SW 1271 (cell line): ENCODE results near the gene ALK.

Experiments used
- DNase-seq, 2 experiments: peaks; one replicate each; lab custom pipeline; 2025; lab: John Stamatoyannopoulos, UW

The ALK gene

GRCh38 chr2:29607038-29607420 lies 314.4 kb downstream of the ALK start:
- DNase-seq: no peak

GRCh38 chr2:29606104-29607037 lies 315.0 kb downstream of the ALK start:
- DNase-seq: no peak

- DNase-seq: no peak
These were observed 318.0 kb downstream of the ALK start for GRCh38 chr2:29603341-29603740.

GRCh38 chr2:29601872-29602271 lies 319.5 kb downstream of the ALK start:
- no peak for DNase-seq

GRCh38 chr2:29601321-29601720 lies 320.1 kb downstream of the ALK start:
- DNase-seq: no peak

DNA sequence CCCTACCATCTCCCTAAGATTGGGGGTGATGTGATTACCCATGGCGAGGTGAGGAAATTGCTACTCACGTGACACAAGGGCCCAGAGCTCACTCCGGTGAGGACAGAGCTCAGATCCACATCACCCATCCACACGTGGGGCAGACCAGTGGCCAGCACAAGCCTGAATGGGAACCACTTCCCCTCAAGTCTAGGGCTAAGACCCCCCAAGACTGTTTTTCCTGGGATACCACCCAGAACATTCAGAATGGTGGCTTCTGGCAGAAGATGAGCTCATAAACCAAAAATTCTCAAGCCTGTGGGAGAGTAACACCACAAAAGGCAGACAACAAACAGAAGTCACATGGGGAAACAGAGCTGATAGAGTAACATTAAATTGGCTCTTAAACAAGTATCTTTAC lies 321.4 kb downstream of the ALK start:
- DNase-seq: no peak

- DNase-seq: no peak
These were observed 322.4 kb downstream of the ALK start for GRCh38 chr2:29598978-29599377.

- DNase-seq: no peak
These were observed 324.4 kb downstream of the ALK start for GRCh38 chr2:29597035-29597434.

- no peak for DNase-seq
These were observed 324.8 kb downstream of the ALK start for GRCh38 chr2:29596584-29596983.

DNA sequence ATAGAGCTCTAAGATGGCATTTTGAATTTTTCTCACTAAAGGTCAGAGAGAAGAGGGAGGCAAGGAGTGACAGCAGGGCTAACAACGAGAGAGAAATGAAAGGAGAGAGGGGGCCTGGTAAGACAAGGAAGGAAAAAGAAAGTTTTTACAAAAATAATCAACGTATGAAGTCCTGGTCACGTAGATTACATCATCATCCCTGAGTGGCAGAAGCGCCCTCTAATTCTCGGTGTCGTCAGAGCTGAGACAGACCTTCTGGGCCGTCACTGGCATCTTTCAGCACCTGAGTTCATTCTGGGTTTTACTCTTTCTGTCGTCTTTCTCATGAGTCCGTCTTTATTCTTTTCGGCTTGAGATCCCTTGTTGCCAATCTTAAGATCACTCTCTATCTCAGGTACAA lies 329.8 kb downstream of the ALK start:
- DNase-seq: no peak

DNA sequence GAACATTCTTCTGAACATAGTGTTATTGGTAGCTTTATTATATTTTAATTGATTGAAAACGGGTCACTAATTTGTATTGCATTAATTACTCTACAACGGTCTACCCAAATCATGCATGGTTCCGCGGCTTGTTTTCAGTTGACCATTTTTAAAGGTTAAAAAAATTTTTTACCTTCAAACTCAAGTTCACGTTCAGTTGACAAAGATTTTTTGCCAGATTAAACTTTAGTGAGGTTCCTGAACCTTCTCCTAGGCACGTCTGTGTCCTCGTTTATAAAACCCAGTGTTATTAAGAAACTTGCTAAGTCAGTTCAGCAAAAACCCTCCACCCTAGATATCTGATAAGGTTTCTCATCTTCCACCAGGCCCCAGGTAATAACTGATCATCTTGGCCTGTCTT lies 331.2 kb downstream of the ALK start:
- DNase-seq: no peak

- no peak for DNase-seq
These were observed 331.8 kb downstream of the ALK start for GRCh38 chr2:29589440-29590103.

DNA sequence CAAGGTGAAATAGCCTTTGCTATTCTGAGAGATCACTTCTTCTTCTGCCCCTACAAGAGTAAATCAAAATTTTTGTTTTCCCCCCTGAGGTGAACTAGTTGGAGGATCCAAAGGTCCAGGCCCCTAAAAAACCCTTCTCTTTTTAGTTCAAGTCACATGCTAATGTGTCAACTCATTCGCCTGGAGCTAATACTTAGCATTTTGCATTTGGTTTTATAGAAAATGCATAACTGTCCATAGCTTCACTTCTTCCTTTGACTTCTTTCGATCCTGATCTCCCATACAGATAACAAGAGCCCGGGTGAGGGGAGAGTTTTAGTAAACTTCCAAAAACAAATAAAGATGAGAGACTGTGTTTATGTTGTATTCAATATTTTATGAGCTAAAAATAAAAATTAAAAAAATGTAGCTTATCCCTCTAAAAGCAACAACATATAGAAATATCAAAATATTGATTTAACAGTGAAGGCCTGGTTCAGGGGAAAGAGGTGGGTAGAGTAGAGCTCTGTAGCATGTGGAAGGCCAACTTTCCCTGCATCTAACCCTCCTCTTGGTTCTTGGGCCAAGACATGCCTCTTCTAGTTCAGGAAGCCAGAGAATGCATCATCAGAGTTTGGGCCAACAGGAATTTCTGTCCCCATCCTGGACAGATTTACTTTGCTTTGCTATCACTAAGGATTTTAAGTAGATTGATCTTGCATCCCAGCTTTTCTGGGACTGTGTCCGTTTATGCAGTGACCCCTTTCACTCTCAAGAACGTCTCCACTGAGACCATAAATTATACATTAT lies 333.8 kb downstream of the ALK start:
- no peak for DNase-seq

DNA sequence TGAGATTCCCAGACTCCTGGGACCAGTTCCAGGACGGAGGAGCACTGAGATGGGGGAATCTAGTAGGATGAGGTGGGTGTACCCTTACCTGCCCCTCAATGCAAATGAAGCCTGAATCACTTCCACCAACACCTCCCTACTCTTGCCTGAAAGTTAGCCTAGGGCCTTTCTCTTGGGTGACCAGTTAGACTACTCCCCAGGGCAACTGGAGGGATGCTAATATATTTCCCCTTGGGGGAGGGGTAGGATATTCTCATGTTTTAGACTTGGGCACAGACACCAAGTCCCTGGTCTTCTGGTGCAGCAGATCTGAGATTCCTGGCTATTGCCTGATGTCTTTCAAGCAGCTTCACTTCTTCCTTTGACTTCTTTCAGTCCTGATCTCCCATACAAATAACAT lies 334.5 kb downstream of the ALK start:
- DNase-seq: no peak

DNA sequence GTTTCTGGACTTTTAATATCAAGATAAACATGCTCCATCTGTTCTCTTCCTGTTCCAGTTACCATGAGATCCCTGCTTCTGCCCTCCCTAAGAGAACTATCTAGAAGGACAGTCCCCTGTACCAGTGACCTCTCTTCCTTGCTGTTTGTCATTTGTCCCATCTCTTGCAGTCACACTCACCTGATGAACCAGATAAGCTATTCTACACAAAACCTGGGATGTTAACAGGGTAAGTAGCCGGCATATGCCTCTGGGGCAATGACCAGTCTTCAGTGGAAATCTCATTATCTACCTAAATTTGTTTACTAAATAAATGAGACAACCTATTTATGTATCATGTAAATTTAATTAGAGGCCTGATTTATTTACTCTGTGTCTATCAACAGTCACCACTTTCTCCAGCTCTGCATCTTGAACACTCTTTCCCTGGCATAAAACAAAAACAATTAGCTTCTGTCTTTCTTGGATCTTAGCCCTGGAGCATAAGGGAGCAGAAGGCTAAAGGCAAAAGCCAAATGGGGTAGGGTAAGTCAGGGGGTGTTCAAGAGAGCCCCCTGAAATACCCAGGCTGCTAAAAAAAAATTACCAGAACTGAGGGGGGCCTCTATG lies 337.7 kb downstream of the ALK start:
- DNase-seq: no peak

DNA sequence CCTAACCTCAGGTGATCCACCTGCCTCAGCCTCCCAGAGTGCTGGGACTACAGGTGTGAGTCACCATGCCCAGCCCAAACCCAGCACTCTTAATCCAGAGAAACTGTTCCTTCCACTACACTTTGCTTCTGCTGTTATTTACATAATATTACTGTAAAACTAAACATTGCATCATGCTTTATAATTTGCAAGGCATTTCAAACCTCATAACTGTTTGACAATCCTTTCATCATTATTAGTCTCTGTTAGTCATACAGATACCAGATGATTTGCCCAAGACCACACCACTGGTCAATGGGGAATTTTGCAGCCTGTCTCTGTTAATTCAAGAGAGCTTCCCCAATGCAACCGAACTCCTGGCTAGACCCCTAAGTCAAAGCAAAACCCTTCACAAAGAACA lies 338.3 kb downstream of the ALK start:
- DNase-seq: no peak

DNA sequence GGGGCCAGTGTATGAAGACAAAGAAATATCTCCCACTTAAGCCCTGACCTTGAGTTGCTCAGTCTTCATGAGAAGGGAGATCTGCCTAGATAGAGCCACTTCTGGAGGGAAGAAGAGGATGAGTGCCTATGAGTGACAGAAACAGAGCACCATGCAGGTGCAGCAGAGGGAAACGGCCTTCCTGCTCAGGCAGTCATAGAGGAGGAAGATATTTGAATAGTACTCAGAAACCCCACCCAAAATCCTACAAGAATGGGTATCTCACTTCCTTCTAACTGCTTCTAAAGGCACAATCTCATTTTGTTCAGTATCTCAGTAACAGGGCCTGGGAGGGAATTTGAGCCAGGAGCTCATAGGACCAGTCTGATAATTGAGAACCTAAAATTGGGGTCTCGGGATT lies 339.3 kb downstream of the ALK start:
- no peak for DNase-seq

DNA sequence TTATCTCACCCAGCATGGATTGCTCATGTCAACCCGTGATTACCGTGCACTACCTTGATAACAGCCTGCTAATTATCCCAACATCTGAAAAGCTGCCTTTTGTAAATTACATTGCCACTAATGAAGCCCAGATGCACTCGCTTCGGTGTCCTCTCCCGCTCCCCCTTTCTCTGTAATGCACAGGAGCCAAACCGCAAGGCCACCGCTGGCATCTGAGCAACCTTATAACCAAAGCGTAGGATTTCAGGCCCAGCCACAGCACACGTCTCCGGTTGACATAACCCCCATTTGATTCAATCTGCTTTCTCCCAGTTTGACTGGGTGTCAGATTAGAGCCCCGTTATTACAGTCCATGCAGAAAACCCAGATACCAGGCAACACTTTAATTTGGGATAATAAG lies 341.2 kb downstream of the ALK start:
- no peak for DNase-seq

DNA sequence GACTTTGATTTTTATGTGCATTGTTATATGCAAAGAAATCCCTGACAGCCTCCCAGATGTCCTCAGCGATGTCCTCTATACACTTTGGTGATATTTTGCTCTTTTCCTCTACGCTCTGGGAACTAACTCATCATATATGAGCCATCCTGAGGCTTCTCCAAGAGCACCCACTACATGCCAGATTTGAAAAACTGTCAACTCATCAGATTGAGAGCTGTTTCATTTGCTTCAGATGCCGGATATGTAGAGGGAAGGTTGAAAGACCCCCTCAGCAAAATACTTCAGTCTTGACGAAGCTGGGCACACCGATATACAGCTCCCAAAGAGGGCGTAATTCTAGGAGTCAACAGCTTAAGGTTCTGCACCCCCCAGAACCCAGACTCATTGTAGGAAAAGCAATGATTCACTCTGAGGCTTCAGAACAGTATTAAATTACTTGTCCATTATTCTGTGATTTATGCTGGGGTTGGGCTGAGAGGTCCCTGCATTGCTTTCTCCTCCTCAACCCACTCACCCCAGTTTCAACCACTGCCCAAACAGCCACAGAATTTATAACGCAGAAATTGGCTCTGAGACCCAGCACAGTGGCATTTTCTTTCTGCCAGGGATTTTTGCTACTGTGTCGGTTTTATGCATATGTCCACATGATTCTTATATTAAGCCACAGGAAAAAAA lies 341.8 kb downstream of the ALK start:
- DNase-seq: no peak

GRCh38 chr2:29578084-29578598 lies 343.2 kb downstream of the ALK start:
- DNase-seq: no peak

DNA sequence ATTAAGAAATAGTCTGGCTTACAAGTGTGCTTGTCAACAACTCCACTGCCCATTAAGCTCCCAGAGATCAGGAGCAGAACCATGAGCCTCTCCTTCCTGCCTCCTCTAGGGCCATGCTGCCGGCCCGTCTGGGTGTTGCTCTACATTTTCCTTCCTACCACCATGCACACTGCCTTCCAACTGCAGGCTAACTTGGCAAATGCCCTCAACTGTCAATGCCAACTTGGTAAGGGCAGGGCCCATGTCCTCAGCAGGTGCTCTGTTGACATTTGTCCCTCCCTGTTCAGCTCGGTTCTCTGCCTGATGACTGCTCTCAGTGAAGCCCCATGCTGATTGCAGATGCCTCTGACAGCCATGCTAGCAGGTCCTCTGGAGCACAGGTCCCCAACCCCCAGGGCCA lies 345.2 kb downstream of the ALK start:
- no peak for DNase-seq
